LNCaP clone FGC (cell line): Measurements from ENCODE around the gene ACE2.

Experiments
- DNase-seq: peaks from one replicate; pipeline ENCODE4 v3.0.0-alpha.2; 2011; ENCODE audit warnings: low read depth
- H3K4me3 ChIP-seq: 2 replicates; pipeline ENCODE4 v1.5.1; 2011; ENCODE audit warnings: mild to moderate bottlenecking, low read depth, low read length, control low read depth
- TF ChIP-seq, protein P1 (sequence below): IDR thresholded peaks from 2 replicates; pipeline ENCODE4 v1.5.1; 2012; ENCODE audit warnings: mild to moderate bottlenecking; ENCODE audit not compliant: control insufficient read depth, insufficient read depth; ENCODE audit errors: extremely low read depth

Gene ACE2

DNA sequence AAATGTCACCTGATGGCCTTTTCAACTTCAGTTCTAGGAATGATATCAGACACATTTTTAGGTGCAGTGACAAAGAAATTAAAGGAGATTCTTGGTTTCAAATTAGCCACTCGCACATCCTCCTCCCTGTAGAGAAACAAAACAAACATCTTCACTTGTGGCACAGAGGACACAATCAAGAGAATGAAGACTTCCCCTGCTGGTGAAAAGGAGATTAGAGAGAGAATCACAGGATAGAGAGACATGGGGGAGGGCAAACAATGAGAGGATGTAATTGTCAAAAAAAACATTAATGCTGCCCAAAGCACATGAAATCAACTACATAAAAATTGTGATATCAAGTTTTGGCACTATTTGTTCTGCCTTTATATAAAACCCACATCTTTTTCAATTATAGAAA, 34.5 kb downstream of the ACE2 start:
- no peak for DNase-seq
- H3K4me3 ChIP-seq = no peak overlapping the region
- TF ChIP-seq, protein P1, sequence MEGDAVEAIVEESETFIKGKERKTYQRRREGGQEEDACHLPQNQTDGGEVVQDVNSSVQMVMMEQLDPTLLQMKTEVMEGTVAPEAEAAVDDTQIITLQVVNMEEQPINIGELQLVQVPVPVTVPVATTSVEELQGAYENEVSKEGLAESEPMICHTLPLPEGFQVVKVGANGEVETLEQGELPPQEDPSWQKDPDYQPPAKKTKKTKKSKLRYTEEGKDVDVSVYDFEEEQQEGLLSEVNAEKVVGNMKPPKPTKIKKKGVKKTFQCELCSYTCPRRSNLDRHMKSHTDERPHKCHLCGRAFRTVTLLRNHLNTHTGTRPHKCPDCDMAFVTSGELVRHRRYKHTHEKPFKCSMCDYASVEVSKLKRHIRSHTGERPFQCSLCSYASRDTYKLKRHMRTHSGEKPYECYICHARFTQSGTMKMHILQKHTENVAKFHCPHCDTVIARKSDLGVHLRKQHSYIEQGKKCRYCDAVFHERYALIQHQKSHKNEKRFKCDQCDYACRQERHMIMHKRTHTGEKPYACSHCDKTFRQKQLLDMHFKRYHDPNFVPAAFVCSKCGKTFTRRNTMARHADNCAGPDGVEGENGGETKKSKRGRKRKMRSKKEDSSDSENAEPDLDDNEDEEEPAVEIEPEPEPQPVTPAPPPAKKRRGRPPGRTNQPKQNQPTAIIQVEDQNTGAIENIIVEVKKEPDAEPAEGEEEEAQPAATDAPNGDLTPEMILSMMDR = 0 out of 2 replicates have a peak, but pooled peaks have one; percentile 1

- DNase-seq = peak; percentile 62
- TF ChIP-seq, protein P1 = peak; percentile 79
- no peak overlapping the region for H3K4me3 ChIP-seq
Observed at GRCh38 chrX:15564981-15565579, 35.7 kb downstream of the ACE2 start.

DNA sequence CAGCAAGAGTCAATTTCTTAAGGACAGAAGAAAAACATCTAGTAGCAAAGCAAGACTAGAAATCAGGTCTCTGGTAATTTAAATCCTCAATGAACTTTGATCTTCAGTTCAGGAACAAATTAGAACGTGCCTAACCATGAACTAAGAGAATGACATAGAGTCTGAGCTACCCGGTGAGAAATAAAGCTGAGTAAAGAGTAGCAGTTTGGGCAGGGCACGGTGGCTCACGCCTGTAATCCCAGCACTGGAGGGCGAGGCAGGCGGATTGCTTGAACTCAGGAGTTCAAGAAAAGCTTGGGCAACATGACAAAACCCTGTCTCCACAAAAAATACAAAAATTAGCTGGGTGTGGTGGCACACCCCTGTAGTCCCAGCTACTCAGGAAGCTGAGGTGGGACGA, 37.7 kb downstream of the ACE2 start:
- no peak for DNase-seq
- TF ChIP-seq, protein P1 = no peak
- no peak overlapping the region for H3K4me3 ChIP-seq

- no peak for DNase-seq
- TF ChIP-seq, protein P1 = no peak
- H3K4me3 ChIP-seq = no peak overlapping the region
Observed at GRCh38 chrX:15560924-15561323, 39.8 kb downstream of the ACE2 start.

DNA sequence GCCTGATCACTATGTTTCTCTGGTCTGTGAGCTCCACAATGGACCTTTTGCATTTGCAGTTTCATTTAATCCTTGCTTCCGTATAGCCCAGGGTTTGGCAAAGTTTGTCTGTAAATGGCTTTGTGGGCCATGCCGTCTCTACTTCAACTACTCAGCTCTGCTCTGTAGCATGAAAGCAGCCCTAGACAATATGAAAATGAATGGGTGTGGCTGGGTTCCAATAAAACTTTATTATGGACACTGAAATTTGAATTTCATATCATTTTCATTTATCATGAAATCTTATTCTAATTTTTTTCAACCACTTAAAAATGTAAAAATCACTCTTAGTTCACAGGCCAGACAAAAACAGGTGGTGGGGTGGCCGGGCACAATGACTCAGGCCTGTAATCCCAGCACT, 41.5 kb downstream of the ACE2 start:
- H3K4me3 ChIP-seq = no peak overlapping the region
- TF ChIP-seq, protein P1 = no peak
- no peak for DNase-seq

- no peak overlapping the region for H3K4me3 ChIP-seq
- DNase-seq = no peak
- TF ChIP-seq, protein P1 = no peak
Observed at GRCh38 chrX:15549189-15550012, 51.4 kb downstream of the ACE2 start.

GRCh38 chrX:15547356-15547755, 53.4 kb downstream of the ACE2 start:
- TF ChIP-seq, protein P1 = no peak
- no peak for DNase-seq
- no peak overlapping the region for H3K4me3 ChIP-seq
